Measurements from ENCODE around the gene DNA2.
A peak's percentile ranks its signal among the peaks of the same experiment; 100 is the strongest.
"Not testable (repeated sequence)": the region's sequence is repeated elsewhere in the genome, so short reads cannot be mapped to it uniquely, and the experiment has no call there.

The DNA2 gene, protein sequence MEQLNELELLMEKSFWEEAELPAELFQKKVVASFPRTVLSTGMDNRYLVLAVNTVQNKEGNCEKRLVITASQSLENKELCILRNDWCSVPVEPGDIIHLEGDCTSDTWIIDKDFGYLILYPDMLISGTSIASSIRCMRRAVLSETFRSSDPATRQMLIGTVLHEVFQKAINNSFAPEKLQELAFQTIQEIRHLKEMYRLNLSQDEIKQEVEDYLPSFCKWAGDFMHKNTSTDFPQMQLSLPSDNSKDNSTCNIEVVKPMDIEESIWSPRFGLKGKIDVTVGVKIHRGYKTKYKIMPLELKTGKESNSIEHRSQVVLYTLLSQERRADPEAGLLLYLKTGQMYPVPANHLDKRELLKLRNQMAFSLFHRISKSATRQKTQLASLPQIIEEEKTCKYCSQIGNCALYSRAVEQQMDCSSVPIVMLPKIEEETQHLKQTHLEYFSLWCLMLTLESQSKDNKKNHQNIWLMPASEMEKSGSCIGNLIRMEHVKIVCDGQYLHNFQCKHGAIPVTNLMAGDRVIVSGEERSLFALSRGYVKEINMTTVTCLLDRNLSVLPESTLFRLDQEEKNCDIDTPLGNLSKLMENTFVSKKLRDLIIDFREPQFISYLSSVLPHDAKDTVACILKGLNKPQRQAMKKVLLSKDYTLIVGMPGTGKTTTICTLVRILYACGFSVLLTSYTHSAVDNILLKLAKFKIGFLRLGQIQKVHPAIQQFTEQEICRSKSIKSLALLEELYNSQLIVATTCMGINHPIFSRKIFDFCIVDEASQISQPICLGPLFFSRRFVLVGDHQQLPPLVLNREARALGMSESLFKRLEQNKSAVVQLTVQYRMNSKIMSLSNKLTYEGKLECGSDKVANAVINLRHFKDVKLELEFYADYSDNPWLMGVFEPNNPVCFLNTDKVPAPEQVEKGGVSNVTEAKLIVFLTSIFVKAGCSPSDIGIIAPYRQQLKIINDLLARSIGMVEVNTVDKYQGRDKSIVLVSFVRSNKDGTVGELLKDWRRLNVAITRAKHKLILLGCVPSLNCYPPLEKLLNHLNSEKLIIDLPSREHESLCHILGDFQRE

DNA sequence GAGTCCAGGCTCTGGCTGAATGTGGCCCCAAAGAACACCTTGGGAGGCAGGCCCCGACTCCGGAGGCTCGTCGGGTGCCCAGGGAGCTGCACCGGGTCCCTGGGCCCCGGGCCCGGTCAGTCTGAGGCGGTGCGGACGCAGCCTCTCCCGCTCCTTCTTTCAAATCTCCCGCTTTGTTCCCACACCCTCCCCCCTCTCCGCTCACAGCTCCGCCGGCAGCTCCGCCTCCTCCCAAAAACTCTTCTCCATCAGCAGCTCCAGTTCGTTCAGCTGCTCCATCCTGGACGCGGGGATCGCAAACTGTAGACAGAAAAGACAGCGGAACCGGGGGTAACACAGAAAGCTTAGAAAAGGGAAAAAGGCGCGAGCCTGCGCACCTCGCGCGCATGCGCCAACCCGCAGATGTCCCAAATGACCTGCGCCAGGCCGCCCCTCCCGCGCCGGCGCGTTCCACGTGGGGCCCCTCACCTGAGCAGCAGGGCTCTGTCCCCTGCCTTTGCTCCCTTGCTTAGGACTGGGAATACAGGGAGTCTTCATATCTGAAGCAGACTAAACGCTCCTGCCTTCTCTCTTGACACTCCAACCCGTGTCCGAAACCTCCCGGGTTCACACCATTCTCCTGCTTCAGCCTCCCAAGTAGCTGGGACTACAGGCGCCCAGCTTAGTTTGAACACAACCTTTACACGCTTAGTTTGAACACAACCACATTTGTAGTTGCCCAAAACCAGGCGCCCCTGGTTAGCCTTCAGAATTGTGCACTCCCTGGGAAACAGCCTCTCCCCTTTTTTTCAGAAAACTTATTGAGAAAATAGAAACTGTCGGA lies at the start of gene DNA2:
Gene DNA2 (minus strand): TSS at position 388 of the 823 bp plus-strand sequence. CDS start 109 bp downstream, at position 279.
- Mint-ChIP-seq H3K27ac (peak within 1 kb of the TSS; percentile 96), H3K9me3 (no peaks in the 10 kb centered on the region), H3K27me3 (no peaks in the 10 kb centered on the region), H3K4me1 (peaks cover 23% of the 10 kb centered on the region), H3K36me3 (no peaks in the 10 kb centered on the region), H3K4me3 (peak within 1 kb of the TSS; percentile 95)

DNA sequence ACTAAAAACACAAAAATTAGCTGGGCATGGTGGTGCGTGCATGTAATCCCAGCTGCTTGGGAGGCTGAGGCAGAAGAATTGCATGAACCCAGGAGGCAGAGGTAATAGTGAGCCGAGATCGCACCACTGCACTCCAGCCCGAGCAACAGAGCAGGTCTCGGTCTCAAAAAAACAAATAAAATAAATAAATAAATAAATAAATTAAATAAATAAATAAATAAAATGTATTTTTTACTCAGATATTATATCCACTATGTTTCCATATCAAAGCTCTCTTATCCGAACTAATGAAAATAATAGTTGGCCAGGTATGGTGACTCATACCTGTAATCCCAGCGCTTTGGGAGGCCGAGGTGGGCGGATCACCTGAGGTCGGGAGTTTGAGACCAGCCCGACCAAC lies 46.8 kb upstream of the DNA2 start:
- H3K27ac Mint-ChIP-seq, H3K9me3 Mint-ChIP-seq, H3K4me3 Mint-ChIP-seq, H3K36me3 Mint-ChIP-seq, H3K27me3 Mint-ChIP-seq: not testable (repeated sequence)
- peaks cover 13% of the 10 kb centered on the region for H3K4me1 Mint-ChIP-seq

DNA sequence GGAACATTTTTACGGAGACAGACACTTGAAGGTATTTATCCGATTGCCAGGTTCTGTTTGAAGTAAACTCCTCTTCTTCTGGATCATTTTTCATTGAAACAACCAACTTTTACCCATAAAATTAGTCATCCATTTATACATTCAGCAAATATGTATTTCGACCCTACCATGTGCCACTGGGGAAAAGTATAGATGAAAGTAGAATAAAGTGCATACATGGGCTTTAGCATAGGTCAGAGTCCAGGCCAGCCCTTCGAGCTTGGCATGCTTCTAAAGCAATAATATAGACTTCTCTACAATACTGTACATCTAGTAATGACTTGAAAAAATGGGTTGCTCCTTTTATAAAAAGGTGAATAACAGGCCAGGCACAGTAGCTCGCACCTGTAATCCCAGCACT lies 45.4 kb upstream of the DNA2 start:
- peaks cover 7% of the 10 kb centered on the region for H3K36me3 Mint-ChIP-seq
- H3K4me1 Mint-ChIP-seq: peaks cover 8% of the 10 kb centered on the region
- peak overlapping the region; percentile 41 for H3K27ac Mint-ChIP-seq
- no peaks in the 10 kb centered on the region for H3K27me3 Mint-ChIP-seq
- no peak overlapping the region for H3K4me3 Mint-ChIP-seq
- H3K9me3 Mint-ChIP-seq: no peaks in the 10 kb centered on the region

DNA sequence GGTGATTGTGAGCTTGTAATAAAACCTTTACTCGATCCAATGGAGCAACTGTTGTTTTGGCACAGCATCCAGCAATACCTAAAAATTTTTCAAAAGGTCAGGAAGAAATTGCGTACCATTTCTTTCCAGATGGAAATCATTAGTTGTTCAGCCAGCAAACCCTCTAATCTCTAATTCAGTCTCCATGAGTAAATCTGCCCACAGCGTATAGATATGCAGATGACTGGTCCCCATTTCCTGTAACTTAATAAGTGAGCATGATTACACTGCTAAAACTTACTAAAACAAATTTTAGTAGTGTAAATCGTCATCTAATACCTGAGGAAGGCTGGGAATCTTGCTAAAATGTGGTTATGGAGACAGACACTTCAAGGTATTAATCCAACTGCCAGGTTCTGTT lies 45.0 kb upstream of the DNA2 start:
- peak overlapping the region; percentile 41 for H3K27ac Mint-ChIP-seq

DNA sequence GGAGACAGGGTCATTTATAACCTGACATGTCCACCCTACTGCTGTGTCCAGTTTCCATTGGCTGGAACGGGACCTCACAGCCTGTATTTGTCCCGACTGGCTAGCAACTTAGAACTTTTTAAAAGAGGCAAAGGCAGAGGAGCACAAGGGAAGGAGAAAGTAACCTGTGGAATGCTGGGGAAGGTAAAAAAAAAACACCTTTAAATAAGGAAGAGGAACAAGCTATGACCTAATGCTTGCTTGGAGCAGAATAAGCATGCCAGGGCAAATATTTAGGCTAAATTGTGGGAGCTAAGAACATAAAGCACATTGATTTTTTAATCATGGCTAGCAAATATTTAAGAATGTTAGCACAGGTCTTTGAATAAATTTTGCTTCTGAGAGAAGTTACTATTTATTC lies 44.4 kb upstream of the DNA2 start:
- H3K4me1 Mint-ChIP-seq, H3K36me3 Mint-ChIP-seq, H3K27ac Mint-ChIP-seq, H3K9me3 Mint-ChIP-seq, H3K27me3 Mint-ChIP-seq, H3K4me3 Mint-ChIP-seq: not testable (repeated sequence)

More for the DNA sequence above, 45.0 kb upstream of the DNA2 start:
- Mint-ChIP-seq H3K4me1 (peaks cover 4% of the 10 kb centered on the region), H3K36me3 (peaks cover 7% of the 10 kb centered on the region), H3K27me3 (no peaks in the 10 kb centered on the region), H3K4me3 (no peak overlapping the region), H3K9me3 (no peaks in the 10 kb centered on the region)

DNA sequence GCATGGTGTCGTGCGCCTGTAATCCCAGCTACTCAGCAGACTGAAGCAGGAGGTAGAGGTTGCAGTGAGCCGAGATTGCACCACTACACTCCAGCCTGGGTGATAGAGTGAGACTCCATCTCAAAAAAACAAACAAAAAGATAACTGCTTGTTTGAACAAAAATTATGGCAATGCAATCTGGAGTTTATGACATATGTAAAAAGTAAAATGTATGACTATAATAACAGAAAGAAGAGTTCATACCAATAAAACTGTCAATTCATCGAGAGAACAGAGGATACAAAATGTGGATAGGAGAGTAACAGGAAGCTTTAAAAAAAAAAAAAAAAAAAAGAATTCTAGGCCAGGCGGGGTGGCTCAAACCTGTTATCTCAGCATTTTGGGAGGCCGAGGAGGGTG lies 36.3 kb upstream of the DNA2 start:
- Mint-ChIP-seq H3K36me3 (peaks cover 8% of the 10 kb centered on the region), H3K27me3 (no peaks in the 10 kb centered on the region), H3K27ac (no peak overlapping the region), H3K4me3 (no peak overlapping the region), H3K9me3 (no peaks in the 10 kb centered on the region), H3K4me1 (no peaks in the 10 kb centered on the region)

DNA sequence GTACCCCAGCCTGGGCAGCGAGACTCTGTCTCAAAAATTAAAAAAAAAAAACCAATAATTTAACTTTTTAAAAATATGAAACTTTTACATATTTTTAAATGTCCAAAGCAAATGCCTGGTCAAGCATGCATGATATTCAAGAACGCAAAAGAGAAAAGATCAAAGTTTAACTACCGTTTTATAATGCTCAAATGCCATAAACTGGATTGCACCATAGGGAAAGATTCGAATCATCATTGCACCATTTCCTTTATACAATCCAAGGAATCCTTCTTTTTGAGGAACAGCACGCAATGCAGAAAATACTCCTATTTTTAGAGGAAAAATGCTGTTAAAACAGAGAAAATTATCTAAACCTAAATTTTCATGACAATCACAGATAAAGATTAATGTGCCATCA lies 34.6 kb upstream of the DNA2 start:
- Mint-ChIP-seq H3K4me1 (no peaks in the 10 kb centered on the region), H3K27me3 (no peaks in the 10 kb centered on the region), H3K36me3 (peaks cover 10% of the 10 kb centered on the region), H3K27ac (no peak overlapping the region), H3K4me3 (no peak overlapping the region), H3K9me3 (no peaks in the 10 kb centered on the region)

DNA sequence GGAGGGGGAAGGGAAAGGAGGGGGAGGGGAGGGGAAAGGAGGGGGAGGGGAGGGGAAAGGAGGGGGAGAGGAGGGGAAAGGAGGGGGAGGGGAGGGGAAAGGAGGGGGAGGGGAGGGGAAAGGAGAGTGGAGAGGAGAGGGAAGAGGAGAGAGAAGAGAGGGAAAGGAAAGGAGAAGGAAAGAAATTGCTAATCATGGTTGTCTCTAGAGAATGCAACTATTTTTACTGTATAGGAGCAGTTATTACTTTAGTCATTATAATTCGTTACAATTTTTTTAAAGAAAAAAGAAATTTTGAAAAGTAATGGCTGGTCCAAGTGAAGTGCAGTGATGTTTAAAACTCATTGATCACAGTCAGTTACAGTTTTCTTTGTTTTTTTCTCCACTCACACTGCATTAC lies 31.1 kb upstream of the DNA2 start:
- Mint-ChIP-seq H3K4me3 (no peak overlapping the region), H3K27me3 (no peaks in the 10 kb centered on the region), H3K36me3 (peaks cover 17% of the 10 kb centered on the region), H3K4me1 (no peaks in the 10 kb centered on the region), H3K9me3 (no peaks in the 10 kb centered on the region), H3K27ac (no peak overlapping the region)

DNA sequence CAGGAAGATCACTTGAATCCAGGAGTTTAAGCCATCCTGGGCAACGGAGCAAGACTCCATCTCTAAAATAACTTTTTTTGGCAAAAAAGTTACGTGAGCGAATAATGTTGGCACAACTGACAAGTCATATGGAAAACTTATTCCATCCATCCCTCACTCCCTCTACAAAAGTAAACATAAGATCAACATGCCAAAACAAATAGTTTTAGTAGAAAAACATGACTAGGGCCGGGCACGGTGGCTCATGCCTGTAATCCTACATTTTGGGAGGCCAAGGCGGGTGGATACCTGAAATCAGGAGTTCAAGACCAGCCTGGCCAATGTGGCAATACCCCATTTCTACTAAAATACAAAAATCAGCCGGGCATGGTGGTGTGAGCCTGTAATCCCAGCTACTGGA lies 29.9 kb upstream of the DNA2 start:
- Mint-ChIP-seq H3K36me3 (peaks cover 19% of the 10 kb centered on the region), H3K4me3 (no peak overlapping the region), H3K27me3 (no peaks in the 10 kb centered on the region), H3K4me1 (no peaks in the 10 kb centered on the region), H3K9me3 (no peaks in the 10 kb centered on the region), H3K27ac (no peak overlapping the region)

DNA sequence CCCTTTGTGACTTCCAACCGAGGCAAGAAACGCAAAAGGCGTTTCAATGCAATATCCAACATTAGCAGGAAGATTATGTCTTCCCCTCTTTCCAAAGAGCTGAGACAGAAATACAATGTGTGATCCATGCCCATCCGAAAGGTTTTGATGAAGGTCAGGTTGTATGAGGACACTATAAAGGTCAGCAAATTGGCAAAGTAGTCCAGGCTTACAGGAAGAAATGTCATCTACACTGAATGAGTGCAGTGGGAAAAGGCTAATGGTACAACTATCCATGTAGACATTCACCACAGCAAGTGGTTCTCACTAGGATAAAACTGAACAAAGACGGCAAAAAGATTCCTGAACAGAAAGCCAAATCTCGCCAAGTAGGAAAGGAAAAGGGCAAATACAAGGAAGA lies 27.8 kb upstream of the DNA2 start:
- H3K4me3 Mint-ChIP-seq: no peak overlapping the region
- no peaks in the 10 kb centered on the region for H3K27me3 Mint-ChIP-seq
- peaks cover 19% of the 10 kb centered on the region for H3K36me3 Mint-ChIP-seq
- H3K27ac Mint-ChIP-seq: no peak overlapping the region
- no peaks in the 10 kb centered on the region for H3K4me1 Mint-ChIP-seq
- H3K9me3 Mint-ChIP-seq: no peaks in the 10 kb centered on the region

DNA sequence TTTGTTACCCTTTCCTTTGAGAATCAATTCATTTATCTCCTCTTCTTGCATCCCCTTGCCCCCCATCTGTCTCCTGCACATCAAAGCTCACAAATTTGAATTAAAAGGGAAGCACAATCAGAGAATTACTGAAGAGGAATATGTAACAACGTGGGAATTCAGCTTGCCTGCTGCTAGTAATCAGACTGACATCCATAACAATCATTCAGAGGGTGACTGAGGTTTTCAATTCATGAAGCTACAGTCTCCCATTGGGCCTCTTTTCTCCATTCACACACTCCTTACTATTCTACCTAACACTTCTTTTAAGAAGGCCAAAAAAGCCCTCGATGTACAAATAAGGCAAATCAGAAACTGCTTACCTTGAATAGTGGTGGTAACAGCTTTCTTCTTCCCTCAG lies 24.3 kb upstream of the DNA2 start:
- H3K27ac Mint-ChIP-seq: no peak overlapping the region

DNA sequence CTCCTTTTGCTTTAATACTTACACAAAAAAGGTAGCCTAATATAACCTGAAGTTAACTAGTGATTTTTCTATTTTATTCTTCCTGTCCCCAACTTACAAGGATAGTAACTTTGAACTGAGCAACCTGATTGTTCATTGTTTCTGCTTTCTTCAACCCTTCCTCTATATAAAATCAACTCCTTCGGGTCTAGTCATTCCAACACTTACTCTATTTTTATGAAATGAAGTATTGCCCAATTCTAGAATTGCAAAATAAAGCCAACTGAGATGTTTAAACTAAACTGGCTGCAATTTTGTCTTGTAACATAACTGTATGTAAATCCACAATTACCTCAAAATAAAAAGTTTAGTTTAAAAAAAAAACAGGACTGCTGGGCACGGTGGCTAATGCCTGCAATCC lies 20.3 kb upstream of the DNA2 start:
- H3K27me3 Mint-ChIP-seq: no peaks in the 10 kb centered on the region
- no peaks in the 10 kb centered on the region for H3K4me1 Mint-ChIP-seq
- H3K9me3 Mint-ChIP-seq: no peaks in the 10 kb centered on the region
- H3K27ac Mint-ChIP-seq: no peak overlapping the region
- peaks cover 9% of the 10 kb centered on the region for H3K36me3 Mint-ChIP-seq
- H3K4me3 Mint-ChIP-seq: no peak overlapping the region

More for the DNA sequence above, 24.3 kb upstream of the DNA2 start:
- Mint-ChIP-seq H3K36me3 (peaks cover 16% of the 10 kb centered on the region), H3K4me3 (no peak overlapping the region), H3K4me1 (no peaks in the 10 kb centered on the region), H3K27me3 (no peaks in the 10 kb centered on the region), H3K9me3 (no peaks in the 10 kb centered on the region)

DNA sequence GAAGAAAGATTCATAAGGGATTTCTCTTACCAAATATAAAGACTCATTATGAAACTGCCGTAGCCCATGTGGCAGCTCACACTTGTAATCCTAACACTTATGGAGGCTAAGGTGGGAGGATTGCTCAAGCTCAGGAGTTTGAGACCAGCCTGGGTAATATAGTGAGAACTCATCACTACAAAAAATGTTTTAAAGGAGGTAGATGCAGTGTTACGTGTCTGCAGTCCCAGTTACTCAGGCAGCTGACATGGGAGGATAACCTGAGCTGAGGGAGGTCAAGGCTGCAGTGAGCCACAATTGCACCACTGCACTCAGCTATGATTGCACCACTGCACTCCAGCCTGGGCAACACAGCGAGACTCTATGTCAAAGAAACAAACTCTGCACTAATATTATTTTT lies 18.1 kb upstream of the DNA2 start:
- no peak overlapping the region for H3K27ac Mint-ChIP-seq
- H3K4me3 Mint-ChIP-seq: no peak overlapping the region
- no peaks in the 10 kb centered on the region for H3K4me1 Mint-ChIP-seq
- no peaks in the 10 kb centered on the region for H3K9me3 Mint-ChIP-seq
- no peaks in the 10 kb centered on the region for H3K27me3 Mint-ChIP-seq
- peaks cover 14% of the 10 kb centered on the region for H3K36me3 Mint-ChIP-seq

DNA sequence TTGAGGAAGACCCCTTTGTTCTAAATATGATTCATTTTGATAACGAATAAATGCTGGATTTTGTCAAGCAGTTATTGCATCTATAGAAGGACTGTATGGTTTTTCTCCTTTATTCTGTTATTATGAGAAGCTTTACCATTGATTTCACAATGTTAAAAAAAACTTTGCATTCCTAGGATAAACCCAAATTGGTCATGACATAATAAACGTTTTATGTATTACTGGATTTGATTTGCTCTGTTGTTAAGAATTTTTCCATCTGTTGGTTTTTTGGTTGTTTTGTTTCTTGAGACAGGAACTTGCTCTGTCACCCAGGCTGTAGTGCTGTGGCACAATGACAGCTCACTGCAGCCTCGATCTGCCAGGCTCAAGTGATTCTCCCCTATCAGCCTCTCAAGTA lies 2.2 kb upstream of the DNA2 start:
- no peak overlapping the region for H3K27ac Mint-ChIP-seq
- peaks cover 4% of the 10 kb centered on the region for H3K36me3 Mint-ChIP-seq
- no peaks in the 10 kb centered on the region for H3K9me3 Mint-ChIP-seq
- H3K4me3 Mint-ChIP-seq: no peak overlapping the region
- H3K27me3 Mint-ChIP-seq: no peaks in the 10 kb centered on the region
- peaks cover 23% of the 10 kb centered on the region for H3K4me1 Mint-ChIP-seq

DNA sequence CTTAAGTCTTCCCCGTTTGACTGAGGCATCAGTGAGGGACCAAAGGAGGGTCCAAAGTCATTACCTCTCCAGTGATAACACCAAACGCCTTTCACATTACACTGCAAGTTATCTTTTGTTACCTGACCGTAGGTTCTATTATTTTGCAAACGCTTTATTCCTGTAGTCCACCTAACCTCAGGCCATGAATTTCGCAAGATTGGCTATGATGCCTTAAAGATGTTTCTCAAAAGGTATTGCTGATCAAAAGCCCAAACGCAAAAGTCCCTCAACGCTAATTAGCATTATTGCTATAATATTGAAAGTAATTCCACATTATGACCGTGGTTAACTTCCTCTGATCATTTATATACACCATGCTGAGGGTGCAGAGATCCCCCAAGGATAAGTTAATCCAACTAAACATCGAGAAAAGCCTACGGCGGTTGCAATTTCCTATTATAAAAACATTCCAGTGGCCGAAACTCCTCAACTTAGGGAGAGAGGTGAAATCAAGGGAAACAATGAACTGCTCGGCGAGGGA lies 649 bp downstream of the DNA2 start:
- H3K27me3 Mint-ChIP-seq: no peaks in the 10 kb centered on the region
- peaks cover 23% of the 10 kb centered on the region for H3K4me1 Mint-ChIP-seq
- peak overlapping the region; percentile 73 for H3K27ac Mint-ChIP-seq
- H3K4me3 Mint-ChIP-seq: peak overlapping the region; percentile 95
- no peaks in the 10 kb centered on the region for H3K9me3 Mint-ChIP-seq
- H3K36me3 Mint-ChIP-seq: no peaks in the 10 kb centered on the region

All from activated naive CD4-positive, alpha-beta T cell treated with anti-CD3 and anti-CD28 coated beads, Interleukin-2, amount 50 U/mL, for 24 hours (primary cell).